Endodermal cell (in vitro differentiated cells): ENCODE results near the gene C4orf54. TPM values are rescaled to one million over a fixed set of nuclear protein-coding genes. Genes with fewer than 3 reads are reported as not detected.

Source experiments
- DNase-seq: peaks from one replicate; pipeline ENCODE4 v3.0.0-alpha.2; 2017
- H3K27ac ChIP-seq: 2 replicates; pipeline ENCODE4 v1.5.1; 2013; ENCODE audit warnings: mild to moderate bottlenecking, low read depth, low read length, moderate library complexity
- H3K27me3 ChIP-seq: 2 replicates; pipeline ENCODE4 v1.6.1; 2013; ENCODE audit warnings: mild to moderate bottlenecking, low read length, moderate library complexity; ENCODE audit not compliant: insufficient read depth, control insufficient read depth, poor library complexity, severe bottlenecking
- H3K36me3 ChIP-seq: 2 replicates; pipeline ENCODE4 v1.7.0; 2013; ENCODE audit warnings: mild to moderate bottlenecking, low read length, moderate library complexity; ENCODE audit not compliant: control insufficient read depth, insufficient read depth
- H3K4me1 ChIP-seq: one replicate; pipeline ENCODE4 v1.7.0; 2013; ENCODE audit warnings: low read length; ENCODE audit not compliant: control insufficient read depth, insufficient read depth
- H3K4me3 ChIP-seq: 2 replicates; pipeline ENCODE4 v1.5.1; 2013; ENCODE audit warnings: mild to moderate bottlenecking, low read length, moderate library complexity
- H3K9ac ChIP-seq: 2 replicates; pipeline ENCODE4 v1.6.1; 2013; ENCODE audit warnings: mild to moderate bottlenecking, low read length, moderate library complexity; ENCODE audit not compliant: poor library complexity, severe bottlenecking; ENCODE audit errors: extremely low read depth
- H3K9me3 ChIP-seq: 2 replicates; pipeline ENCODE4 v1.6.1; 2013; ENCODE audit warnings: mild to moderate bottlenecking, low read length, moderate library complexity; ENCODE audit not compliant: control insufficient read depth
- H3K27ac Mint-ChIP-seq: 2 replicates; pipeline ENCODE4 v1.8.0; 2020; ENCODE audit warnings: mixed read lengths
- H3K27me3 Mint-ChIP-seq: 2 replicates; pipeline ENCODE4 v1.8.0; 2021; ENCODE audit warnings: mild to moderate bottlenecking, mixed read lengths; ENCODE audit not compliant: insufficient read depth
- H3K36me3 Mint-ChIP-seq: 2 replicates; pipeline ENCODE4 v1.8.0; 2020; ENCODE audit warnings: low read depth, mixed read lengths
- H3K4me1 Mint-ChIP-seq: 2 replicates; pipeline ENCODE4 v1.8.0; 2020; ENCODE audit warnings: mixed read lengths
- H3K4me3 Mint-ChIP-seq: 2 replicates; pipeline ENCODE4 v1.8.0; 2020; ENCODE audit warnings: mild to moderate bottlenecking, moderate library complexity, mixed read lengths
- H3K9me3 Mint-ChIP-seq: 2 replicates; pipeline ENCODE4 v1.8.0; 2020; ENCODE audit warnings: mild to moderate bottlenecking, mixed read lengths
- WGBS, 2 experiments: methylation state at CpG; one replicate each; pipeline versions ENCODE4 v1.1.5 to v1.1.7; 2013; ENCODE audit warnings: missing lambda C conversion rate in 2 of 2, mixed read lengths in 1 of 2; ENCODE audit not compliant: insufficient coverage in 1 of 2, insufficient read length in 1 of 2; 5-methylcytosine and 5-hydroxymethylcytosine counted together
- total RNA-seq, 2 donors: library from RNA; stranded (reverse); fragmentation: NEBNext Ultra II Directional in 1 of 2; extraction: Animal tissue kit (Norgen Biotek cat#: 25700) in 1 of 2; gene quantifications; 2 replicates in 1 of 2; 3 replicates in 1 of 2; pipeline ENCODE4 v1.2.1, GENCODE V29; 2021
- TF ChIP-seq, protein P1 (sequence below): fragments of 200-600 bp; sonication (generic); conservative IDR thresholded peaks from 2 replicates; pipeline ENCODE4 v1.5.0; 2021; ENCODE audit warnings: antibody characterized with exemption, mild to moderate bottlenecking

Gene C4orf54
- total RNA-seq, 2 donors from 2014 or later, result not detected

GRCh38 chr4:99645036-99645435 lies 12.6 kb downstream of the C4orf54 start:
- 77% methylated on average over 1 of the region's 1 CpG; no CpG with 5 or more reads in 1 of the 2 experiments for WGBS, 2 experiments
- TF ChIP-seq, protein P1, sequence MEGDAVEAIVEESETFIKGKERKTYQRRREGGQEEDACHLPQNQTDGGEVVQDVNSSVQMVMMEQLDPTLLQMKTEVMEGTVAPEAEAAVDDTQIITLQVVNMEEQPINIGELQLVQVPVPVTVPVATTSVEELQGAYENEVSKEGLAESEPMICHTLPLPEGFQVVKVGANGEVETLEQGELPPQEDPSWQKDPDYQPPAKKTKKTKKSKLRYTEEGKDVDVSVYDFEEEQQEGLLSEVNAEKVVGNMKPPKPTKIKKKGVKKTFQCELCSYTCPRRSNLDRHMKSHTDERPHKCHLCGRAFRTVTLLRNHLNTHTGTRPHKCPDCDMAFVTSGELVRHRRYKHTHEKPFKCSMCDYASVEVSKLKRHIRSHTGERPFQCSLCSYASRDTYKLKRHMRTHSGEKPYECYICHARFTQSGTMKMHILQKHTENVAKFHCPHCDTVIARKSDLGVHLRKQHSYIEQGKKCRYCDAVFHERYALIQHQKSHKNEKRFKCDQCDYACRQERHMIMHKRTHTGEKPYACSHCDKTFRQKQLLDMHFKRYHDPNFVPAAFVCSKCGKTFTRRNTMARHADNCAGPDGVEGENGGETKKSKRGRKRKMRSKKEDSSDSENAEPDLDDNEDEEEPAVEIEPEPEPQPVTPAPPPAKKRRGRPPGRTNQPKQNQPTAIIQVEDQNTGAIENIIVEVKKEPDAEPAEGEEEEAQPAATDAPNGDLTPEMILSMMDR, result no peak
- Histone ChIP-seq H3K4me3 (no peak overlapping the region), H3K27me3 (no peaks in the 10 kb centered on the region), H3K27ac (peak overlapping the region; percentile 22), H3K4me1 (peaks cover 8% of the 10 kb centered on the region), H3K9ac (no peak overlapping the region), H3K36me3 (no peaks in the 10 kb centered on the region), H3K9me3 (no peaks in the 10 kb centered on the region)
- H3K9me3 Mint-ChIP-seq, result no peaks in the 10 kb centered on the region
- H3K4me3 Mint-ChIP-seq, result no peak overlapping the region
- peak; percentile 50 for DNase-seq
- H3K36me3 Mint-ChIP-seq, result no peaks in the 10 kb centered on the region
- no peaks in the 10 kb centered on the region for H3K27me3 Mint-ChIP-seq
- peak overlapping the region; percentile 7 for H3K27ac Mint-ChIP-seq
- H3K4me1 Mint-ChIP-seq, result peaks cover 53% of the 10 kb centered on the region

DNA sequence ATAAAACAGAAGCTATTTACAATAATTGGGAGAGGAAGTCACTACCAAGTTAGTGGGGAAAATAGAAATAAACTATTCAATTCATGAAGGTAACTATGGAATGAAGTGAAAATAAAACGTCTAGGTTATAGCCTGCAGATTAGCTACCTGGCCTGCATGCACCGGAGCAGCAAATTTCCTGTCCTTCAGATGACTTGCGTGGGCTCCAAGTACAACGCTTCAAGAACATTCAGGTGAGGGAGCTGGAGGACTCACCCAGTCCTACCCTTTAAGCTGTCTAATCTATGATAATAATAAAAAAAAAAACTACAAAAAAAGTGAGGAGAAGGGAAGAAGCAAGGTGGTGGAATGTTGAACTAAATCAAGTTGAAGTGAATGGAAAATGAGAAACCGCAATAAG lies 13.2 kb downstream of the C4orf54 start:
- 53 to 57% methylated on average over 3 to 5 of the region's 5 CpGs for WGBS, 2 experiments
- Mint-ChIP-seq H3K9me3 (no peaks in the 10 kb centered on the region), H3K27me3 (no peaks in the 10 kb centered on the region), H3K4me1 (peaks cover 54% of the 10 kb centered on the region), H3K27ac (peak overlapping the region; percentile 7), H3K4me3 (no peak overlapping the region), H3K36me3 (no peaks in the 10 kb centered on the region)
- peak overlapping the region; percentile 7 for H3K4me3 ChIP-seq
- peaks cover 8% of the 10 kb centered on the region for H3K4me1 ChIP-seq
- no peaks in the 10 kb centered on the region for H3K9me3 ChIP-seq
- TF ChIP-seq, protein P1, result no peak
- DNase-seq, result no peak
- H3K36me3 ChIP-seq, result no peaks in the 10 kb centered on the region
- H3K9ac ChIP-seq, result no peak overlapping the region
- H3K27me3 ChIP-seq, result no peaks in the 10 kb centered on the region
- peak overlapping the region; percentile 22 for H3K27ac ChIP-seq

DNA sequence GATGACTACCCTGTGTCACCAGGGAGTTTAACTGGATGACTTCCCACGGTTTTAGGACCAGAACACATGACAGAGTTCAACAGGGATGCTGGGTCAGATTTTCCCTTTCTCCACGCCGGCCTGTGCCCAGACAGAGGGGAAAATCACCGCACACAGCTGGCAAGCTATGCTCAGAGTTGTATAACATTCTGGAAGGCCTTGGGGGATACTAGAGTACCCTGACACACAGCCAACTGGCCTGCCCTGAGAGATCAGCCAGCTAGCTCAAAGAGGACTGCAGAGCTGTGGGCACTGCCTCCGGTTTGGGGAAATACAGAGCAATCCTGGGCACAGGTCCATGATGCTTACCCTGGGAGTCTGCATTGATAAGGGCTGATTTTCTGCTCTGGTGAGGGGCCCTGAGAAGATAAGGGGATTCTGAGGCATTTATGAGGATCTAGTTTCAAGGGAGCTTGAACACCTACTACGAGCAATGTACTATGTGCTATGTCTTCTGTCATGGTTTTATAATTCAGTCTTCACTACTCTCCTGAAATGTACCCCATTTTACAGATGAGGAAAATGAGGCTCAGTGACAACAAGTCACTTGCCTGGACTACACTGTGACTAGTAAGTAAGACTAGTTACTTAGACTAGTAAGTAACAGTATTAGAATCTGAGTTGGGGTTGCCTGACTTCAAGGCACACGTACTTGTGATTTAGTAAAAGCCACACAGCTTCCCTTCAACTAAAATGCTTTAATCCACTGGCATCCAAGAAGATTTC lies 14.7 kb downstream of the C4orf54 start:
- peak; percentile 44 for DNase-seq
- H3K4me1 ChIP-seq, result peaks cover 8% of the 10 kb centered on the region
- no peaks in the 10 kb centered on the region for H3K36me3 ChIP-seq
- Mint-ChIP-seq H3K36me3 (no peaks in the 10 kb centered on the region), H3K27ac (peak overlapping the region; percentile 4), H3K4me1 (peaks cover 54% of the 10 kb centered on the region), H3K27me3 (no peaks in the 10 kb centered on the region), H3K9me3 (no peaks in the 10 kb centered on the region), H3K4me3 (no peak overlapping the region)
- H3K27me3 ChIP-seq, result no peaks in the 10 kb centered on the region
- TF ChIP-seq, protein P1, result no peak
- no peak overlapping the region for H3K9ac ChIP-seq
- H3K9me3 ChIP-seq, result no peaks in the 10 kb centered on the region
- no peak overlapping the region for H3K4me3 ChIP-seq
- H3K27ac ChIP-seq, result no peak overlapping the region
- 78 to 85% methylated on average over 4 to 7 of the region's 7 CpGs for WGBS, 2 experiments
